Embryonic facial prominence (tissue), 1 donor: ENCODE measurements around the gene ADD1.
"Not testable (repeated sequence)": the region's sequence is repeated elsewhere in the genome, so short reads cannot be mapped to it uniquely, and the experiment has no call there.

Experiments used
- DNase-seq: peaks from one replicate; pipeline ENCODE4 v3.0.0-alpha.2; 2016; ENCODE audit errors: extremely low spot score

The ADD1 gene

DNA sequence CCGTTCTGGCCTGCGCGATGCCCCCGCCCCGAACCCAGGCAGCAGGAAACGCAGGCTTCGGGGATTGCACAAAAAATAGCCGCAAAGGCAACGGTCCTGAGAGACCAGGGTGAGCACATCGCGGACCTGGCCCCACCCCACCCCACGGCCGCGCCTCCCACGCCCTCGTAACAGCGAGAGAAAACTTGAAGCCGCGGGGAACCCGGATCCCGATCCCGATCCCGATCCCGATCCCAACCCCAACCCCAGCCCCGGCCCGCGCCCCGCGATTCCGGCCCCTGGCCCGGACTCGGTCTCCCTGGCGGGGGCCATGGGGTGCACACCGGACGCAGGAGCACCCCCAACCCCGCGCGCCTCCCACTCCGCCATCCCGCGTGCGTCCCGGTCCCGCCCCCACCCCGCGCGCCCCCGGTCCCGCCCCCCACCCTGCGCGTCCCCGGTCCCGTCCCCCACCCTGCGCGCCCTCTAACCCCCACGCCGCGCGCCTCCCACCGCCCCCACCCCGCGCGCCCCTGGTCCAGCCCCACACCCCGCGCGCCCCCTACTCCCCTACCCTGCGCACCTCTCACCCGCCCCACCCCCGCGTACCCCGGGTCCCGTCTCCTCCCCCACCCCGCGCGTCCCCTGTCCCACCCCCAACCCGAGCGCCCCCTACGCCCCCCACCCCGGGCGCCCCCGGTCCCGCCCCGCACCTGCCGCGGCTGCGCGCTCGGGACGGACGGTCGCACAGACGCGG is 90.6 kb downstream of the ADD1 start:
- no peak for DNase-seq

DNA sequence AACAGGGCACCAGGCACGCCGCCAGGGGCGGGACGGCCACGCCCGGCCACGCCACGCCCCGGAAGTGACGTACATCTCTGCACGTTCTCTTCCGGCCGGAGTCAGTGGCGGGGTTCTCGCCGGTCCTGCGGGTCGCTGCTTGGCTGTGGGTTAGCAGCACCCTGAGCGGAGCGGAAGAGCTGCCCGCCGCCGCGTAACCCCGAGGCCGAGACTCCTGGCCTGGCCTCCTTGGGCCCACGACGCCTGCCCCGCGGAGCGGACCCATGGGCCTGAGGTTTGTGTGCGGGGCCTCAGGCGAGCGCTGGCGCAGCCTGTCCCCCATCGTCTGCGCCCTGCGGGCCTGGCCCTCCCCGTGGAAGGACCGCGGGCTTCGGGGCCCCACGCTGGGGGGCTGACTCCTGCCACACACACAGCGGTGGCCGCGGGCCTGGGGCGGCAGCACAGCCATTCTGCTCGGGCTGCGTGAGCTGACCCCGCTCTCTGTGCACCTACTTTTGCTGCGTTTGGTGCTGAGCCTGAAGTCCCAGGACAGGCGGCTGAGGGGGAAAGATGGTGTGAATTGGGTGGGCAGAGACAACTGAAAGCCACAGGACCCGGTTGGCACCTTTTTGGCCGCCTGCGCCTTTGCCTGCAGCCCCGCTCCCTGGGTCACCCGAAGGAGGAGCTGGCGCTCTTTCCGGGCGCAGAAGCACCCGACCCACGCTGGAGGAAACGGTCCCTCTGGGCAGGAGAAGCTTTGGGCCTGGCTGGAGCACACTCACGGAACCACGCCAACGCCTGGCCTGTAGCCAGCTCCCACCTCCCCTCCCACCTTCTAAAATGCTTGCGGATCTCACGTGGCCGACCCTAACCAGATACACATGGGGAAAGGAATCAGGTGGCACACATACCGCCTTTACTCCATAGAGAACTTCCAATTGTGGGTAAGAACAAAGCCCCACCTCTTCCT is 91.4 kb downstream of the ADD1 start:
- DNase-seq: peak; percentile 67

DNA sequence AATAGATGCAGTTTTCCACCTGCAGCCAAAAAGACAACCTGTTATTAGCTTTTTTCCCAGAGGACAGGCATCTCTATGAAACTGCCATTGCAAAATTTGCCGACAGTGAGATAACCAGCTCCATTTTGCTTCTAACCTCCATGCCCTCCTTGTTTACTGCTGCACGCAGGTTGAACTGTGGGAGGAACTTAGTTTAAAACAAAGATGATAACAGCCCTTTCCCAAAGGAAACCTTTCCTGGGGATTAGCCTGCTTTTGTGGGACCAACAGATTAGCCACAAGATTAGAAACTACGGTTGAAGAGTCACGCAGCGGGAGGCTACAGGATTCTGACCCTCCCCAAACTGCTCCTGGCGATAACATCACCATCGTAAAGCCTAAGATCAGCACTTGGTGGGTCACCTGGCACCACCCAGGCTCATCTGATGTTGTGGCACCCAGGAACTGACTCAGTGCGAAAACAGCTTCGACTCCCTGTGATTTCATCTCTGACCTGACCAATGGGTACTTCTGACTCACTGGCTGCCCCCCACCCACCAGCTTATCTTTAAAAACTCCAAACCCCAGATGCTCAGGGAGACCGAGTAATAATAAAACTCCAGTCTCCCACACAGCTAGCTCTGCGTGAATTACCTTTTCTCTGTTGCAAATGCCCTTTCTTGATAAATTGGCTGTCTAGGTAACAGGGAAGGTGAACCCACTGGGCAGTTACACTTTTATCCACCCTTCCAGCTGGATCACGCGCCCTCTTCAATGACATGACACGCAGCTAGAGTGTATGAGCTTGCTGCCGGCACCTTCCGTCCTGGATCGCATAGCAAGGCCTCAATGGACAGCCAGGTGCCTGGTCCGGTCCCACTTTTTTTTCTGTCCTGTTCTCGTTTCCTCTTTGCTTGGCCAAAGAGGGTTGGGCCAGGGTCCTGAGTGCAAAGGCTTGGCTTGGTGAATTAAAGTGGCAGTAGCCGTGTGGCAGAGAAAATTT is 92.4 kb downstream of the ADD1 start:
- DNase-seq: no peak

DNA sequence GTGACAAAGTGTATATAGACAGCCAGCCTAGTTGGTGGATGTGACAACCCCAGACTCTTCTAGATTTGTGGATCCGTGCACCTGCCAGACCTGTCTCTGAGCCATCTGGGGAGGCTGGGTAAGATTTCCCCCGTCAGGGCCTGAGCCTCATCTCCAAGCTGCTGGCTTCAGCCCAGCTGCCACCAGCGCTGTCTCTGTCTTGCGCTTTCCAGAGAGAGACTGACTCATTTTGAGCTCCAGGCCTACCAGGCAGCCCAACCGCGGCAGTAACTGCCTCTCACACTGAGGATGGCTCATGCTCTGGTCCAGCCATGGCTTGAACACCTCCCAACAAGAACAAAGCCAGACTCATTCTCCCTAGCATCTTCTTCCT is 93.1 kb downstream of the ADD1 start:
- DNase-seq: no peak

DNA sequence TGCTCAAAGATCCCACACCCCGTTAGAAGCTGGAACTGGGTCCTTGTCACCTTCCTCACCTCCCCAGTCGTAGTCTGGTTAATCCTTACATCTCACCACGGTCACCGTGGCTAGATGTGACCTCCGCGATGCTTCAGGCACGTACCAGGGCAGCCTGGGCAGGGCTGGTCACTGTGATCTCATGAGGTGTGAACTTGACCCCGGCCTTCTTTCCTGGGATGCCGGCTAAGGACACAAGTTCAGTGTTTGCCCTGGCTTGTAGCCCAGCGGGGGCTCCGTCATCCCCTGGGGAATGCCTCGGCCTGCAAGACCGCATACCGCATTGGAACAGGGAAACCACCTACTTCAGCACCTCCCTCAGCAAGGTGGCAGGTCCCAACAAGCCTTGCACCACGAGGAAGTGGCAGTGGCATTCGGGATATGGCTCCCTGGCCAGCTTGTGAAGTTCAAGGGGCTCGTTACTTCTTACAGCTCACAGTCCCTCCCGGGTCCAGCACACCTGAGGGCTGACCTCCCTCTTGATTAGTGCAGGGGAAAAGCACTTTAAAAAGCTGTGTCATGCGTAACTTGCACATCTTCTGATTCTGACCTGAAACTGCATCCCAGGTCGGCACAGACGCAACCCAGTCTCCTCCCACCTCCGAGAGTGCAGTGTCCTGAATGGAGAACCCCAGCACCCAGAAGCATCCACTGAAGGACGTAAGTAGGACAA is 93.7 kb downstream of the ADD1 start:
- DNase-seq: no peak

DNA sequence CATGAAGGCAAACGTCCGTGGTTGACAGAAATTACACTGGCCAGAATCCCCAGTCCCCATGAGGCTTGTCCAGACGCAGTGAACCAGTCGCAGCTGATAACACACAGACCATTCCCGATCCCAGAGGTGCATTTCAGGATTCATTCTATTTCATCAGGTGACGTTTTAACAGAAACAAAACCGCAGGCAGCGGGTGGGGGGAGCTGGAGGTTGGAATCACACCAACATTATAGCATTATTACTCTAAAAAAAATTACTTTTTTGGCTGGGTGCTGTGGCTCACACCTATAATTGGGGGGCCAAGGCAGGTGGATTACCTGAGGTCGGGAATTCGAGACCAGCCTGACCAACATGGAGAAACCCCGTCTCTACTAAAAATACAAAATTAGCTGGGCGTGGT is 94.3 kb downstream of the ADD1 start:
- DNase-seq: no peak

DNA sequence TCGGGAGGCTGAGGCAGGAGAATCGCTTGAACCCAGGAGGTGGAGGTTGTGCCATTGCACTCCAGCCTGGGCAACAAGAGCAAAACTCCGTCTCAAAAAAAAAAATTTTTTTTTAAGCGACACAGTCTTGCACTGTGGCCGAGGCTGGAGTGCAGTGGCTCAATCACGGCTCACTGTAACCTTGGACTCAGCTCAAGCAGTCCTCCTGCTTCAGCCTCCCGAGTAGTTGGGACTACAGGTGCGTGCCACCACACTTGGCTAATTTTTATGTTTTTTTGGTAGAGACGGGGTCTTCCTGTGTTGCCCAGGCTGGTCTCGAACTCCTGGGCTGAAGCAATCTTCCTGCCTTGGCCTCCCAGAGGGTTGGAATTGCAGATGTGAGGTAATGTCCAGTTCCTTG is 94.8 kb downstream of the ADD1 start:
- DNase-seq: not testable (repeated sequence)

DNA sequence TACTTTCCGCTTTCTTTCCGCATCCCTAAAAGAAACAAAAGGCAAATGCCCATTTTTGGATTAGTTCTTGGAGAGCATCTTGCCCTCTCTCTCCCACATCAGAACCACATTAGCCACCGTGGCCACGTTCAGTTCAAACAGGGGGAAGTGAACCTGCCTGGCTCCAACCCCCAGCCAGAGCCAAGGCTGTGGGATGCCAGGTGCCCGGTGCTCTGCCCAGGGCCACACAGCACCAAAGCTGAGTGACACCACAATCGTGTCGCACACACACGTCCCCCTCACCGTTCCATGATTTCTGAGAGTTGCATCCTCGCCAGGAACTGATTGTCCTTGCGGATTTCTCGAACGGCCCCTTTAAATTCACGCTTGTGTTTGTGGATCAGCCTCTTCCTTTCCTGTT is 95.3 kb downstream of the ADD1 start:
- DNase-seq: no peak

DNA sequence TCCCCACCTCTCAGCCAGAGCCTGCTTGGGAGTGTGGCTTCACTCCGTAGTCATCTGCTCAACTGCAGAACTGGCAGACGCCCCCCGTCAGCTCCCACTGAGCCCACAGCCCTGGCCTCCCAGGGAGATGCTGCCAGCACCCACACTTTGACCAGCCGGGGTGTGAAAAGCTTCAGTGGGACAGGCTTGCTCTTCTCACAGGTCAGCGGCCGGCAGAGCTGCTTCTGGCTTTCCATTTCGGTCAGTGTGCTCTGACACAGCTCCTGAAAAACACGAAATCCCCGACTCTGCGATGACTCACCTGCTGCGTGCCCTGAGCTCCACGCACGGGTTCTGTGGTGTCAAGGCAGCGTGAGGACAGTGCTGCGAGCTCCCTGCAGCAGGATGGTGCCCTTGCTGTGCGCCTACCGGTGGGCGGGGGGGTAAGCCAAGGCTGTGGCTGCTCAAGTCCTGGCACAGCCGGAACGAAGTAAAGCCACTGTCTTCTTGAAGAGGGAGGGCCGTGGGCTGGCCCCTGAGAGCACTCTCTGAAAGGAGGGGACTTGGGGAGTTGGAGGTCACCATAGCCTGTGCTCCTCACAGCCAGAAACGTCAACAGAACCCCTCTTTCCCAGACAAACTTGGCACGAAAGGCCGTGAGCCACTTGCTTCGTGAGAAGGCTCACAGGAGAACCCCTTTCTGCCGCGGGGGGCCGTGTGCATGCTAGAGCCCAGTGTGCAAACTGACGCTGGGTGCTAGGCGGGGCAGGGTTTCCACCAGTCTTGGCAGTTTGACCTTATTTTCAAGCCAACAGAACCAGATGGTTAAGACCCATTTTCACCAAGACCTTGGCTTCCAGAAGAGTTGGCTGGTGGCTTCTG is 96.0 kb downstream of the ADD1 start:
- DNase-seq: no peak

DNA sequence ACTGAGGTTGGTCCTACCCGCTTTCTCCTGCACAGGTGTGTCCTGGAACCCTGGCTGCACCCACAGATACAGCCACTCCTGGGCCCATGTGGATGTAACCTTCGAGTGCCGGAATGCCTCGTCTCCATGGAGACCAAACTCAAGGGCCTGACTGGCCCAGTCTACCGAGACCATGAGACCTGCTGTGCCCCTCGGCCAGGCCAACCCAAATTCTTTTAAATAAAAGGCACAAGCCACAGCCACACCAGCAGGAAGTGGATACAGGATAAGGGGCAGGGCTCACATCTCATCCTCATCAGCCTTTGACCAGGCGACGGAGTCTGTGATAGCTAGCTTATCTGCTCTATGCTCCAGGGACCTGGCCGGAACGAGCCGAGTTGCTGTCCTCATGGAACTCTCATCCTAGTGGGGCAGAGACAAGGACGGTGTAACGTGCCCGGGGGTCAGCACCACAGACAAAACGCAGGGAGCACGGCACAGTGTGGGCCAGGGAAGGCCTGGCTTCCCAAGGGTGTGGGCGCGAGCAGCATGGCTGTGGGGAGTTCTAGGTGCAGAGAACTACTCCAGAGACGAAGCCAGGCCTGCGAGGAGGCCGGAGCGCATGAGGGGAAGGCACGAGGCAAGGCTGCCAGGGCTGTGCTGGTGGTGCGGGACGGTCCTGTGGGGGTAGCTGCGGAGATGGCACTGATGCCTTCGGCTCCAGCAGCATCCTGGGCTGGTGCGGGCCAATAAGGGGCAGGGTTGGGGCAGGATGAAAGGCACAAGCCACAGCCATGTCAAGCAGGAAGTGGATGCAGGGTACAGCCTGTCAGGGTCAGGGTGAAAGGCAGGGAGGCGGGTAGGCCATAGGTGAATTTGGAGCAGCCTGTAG is 96.9 kb downstream of the ADD1 start:
- no peak for DNase-seq

DNA sequence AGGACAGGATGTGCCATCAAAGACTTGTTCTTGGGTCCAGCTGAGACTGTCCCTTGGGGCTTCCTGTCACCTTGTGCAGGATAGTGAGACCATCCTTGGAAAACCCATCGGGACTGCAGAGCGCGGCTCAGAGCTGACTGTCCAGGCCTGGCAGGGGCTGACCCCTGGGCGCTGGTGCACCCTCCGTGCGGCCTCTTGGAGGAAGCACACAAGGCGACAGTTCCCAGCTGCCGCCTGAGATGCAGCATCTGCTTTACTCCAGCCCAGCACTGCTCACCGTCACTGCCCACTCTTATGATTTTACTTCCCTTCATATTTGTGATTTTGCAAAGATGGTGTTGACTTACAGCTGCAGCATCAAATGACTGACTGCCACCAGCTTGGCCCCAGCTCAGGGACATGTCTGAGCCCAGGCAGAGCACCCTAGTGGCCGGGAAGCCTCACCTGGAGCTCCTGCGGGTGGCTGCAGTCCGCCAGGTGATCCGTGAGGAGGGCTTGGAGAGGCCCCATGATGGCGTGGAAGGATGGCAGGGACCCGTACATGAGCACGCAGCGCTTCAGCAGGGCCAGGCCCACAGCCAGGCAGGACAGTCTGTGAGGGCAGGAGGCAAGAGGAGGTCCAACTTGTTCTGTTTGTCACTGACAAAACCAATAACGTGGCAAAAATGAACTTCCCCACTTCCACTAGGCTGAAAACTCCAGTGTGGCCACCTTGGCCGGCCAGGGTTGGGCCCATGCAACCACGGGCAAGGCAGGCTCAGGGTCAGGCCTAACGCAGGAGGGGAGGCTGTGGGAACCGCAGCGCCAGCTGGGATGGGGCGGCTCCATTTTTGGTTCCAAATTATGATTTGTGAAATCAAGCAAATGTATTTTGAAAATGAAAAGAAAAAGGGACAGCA is 97.7 kb downstream of the ADD1 start:
- DNase-seq: no peak

DNA sequence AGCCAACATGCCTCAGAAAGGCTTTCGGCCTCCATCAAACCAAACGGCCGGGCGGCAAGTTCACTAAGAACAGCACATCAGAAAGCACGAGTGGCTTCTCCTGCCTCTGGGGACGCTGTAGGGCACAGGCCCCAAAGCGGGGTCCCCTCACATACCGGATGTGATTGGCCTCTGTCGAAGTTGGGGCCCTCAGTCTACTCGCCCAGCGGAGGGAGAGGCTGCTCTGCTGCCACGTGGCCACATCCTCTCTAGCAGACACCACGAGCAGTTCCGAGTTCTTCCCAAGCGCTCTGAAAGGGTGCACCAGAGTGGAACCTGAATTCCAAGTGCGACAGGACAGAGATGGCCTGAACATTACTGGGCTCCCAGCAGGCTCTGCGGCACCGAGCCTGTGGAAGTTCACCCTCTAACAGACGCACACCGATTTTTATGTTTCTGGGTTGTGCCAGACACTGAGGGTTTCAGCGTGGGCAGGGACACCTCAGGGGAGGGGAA is 98.4 kb downstream of the ADD1 start:
- DNase-seq: no peak

DNA sequence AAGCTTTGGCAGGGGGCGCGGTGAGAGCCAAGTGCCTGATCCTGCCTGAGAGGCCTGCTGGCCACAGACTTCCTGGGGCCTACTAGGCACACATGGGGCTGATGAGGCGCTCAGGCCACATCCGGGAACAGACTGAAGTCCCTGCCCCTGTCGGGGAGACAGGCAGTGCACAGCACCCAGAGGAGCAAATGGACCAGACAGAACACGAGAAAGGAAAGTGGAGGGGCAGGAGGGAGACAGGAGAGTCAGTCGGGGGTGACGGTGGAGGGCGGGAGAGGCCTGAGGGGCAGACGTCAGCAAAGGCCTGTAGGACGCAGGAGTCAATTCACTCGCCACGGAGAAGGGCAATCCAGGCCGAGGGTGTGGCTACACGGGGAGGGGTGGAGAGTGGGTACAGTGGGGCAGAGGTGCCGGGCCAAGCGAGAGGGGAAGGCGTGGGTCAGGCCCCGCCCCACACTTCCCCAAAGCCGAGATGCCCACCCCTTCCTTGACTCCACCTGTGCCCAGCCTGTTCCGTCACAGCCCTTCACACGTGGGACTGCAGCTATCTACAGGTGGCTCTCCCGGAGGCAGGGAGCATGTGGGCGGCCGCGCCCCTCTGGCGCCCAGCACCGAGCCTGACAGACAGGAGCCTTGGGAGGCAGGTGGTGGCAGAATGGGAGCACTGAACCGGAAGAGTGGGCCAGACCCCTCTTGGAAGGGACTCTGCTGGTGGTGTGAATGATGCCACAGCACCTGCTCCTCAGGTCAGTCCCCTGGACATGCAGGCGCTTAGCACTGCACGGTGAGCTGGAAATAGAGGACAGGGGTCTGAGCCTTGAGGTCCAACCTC is 99.1 kb downstream of the ADD1 start:
- DNase-seq: no peak

DNA sequence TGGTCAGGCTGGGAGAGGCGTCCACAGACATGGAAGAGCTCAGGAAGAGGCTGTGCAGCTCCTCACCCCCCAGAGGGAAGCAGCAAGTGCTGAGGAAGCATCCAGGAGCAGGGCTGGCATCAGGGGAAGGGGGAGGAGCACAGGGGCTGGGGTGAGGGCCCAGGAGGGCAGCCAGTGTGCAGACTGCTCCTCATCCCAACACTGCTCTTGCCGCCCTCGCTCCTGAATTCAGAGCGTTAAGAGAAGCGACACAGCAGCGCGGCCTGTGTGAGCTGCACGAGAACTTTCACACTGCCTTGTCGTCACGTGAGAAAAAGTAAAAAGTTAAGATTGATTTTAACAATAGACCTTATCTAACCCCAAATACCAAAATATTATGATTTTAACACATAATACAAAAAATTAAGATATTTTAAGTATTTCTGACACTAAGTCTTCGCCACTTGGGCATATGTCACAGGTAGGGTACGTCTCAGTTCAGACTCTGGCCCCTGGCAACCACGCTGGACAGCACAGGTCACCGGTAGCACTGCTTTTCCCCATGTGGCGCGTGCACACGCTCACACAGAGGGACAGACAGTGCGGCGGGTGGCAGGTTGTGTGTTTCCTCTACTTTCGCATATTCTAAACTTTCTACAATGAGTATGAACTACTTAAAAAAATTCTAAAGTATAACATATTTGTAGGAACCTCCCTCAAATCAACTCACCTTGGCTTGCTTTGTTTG is 99.9 kb downstream of the ADD1 start:
- DNase-seq: no peak

DNA sequence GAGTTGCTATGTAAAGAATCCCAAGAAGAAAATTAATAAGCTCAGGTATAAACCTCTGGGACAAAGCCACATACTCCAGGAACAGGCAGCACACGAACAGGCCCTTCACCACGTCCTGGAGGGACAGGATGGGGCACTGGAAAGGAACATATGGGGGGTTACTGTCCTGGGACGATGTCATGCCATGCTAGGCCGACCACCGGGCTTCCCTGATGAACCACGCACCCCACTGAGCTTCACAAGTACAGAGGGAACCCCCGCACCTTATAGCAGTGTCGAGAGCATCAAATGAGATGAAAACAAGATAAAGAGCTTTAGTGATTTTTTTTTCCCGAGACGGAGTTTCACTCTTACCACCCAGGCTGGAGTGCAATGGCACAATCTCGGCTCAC is 100.4 kb downstream of the ADD1 start:
- DNase-seq: no peak
